Adrenal gland (tissue), 12 donors: ENCODE results near the gene ST3GAL4. TPM values are rescaled to one million over a fixed set of nuclear protein-coding genes. Genes with fewer than 3 reads are reported as not detected.

Experiments used
- DNase-seq, 7 donors: peaks; one replicate each; pipeline ENCODE4 v3.0.0-alpha.2; 2019 to 2020
- H3K27ac ChIP-seq, 5 donors: fragments of 200-600 bp; sonication (generic) in 4 of 5; 1 replicate in 3 of 5; 2 replicates in 2 of 5; pipeline versions ENCODE4 v1.5.1 to v1.8.0; 2016 to 2020; ENCODE audit warnings: mild to moderate bottlenecking in 1 of 5
- H3K27me3 ChIP-seq: fragments of 200-600 bp; 2 replicates; pipeline ENCODE4 v1.8.0; 2021
- H3K36me3 ChIP-seq, 2 donors: fragments of 200-600 bp; replicated peaks in 1 of 2; 1 replicate in 1 of 2; 2 replicates in 1 of 2; pipeline versions ENCODE4 v1.5.1 to v1.8.0; 2018 to 2022
- H3K4me1 ChIP-seq, 2 donors: fragments of 200-600 bp; replicated peaks in 1 of 2; 1 replicate in 1 of 2; 2 replicates in 1 of 2; pipeline versions ENCODE4 v1.5.1 to v1.8.0; 2018 to 2021
- H3K4me3 ChIP-seq, 4 donors: fragments of 200-600 bp; sonication (generic) in 3 of 4; one replicate each; pipeline ENCODE4 v1.5.1; 2016 to 2018
- H3K9me3 ChIP-seq, 3 donors: fragments of 200-600 bp; sonication (generic) in 1 of 3; replicated peaks in 1 of 3; 1 replicate in 2 of 3; 2 replicates in 1 of 3; pipeline versions ENCODE4 v1.5.1 to v1.8.0; 2016 to 2021
- POLR2A ChIP-seq, 2 donors: fragments of 450-650 bp; IDR thresholded peaks; one replicate each; pipeline ENCODE4 v1.6.1; 2017; ENCODE audit warnings: antibody characterized with exemption in 2 of 2, mild to moderate bottlenecking in 2 of 2, moderate library complexity in 1 of 2
- WGBS, 4 donors: extraction: QIAGEN DNeasy Blood & Tissue Kit in 2 of 4; methylation state at CpG; one replicate each; pipeline versions ENCODE4 v1.1.5 to v1.1.7; 2013 to 2017; 5-methylcytosine and 5-hydroxymethylcytosine counted together
- intact Hi-C, 2 donors: fragments of 100-400 bp; cut with DNase I; formaldehyde crosslinking; loops; one replicate each; pipeline versions ENCODE4 v1.14.1 to v1.15.0; 2022 to 2023
- polyA plus RNA-seq, 3 donors: library from polyadenylated mRNA; stranded (reverse); fragments of 200-250 nt in 2 of 3; fragments of 350-450 nt in 1 of 3; fragmentation: Illumina TruSeq in 1 of 3; extraction: RNeasy Lipid Tissue Mini Kit (QIAGEN cat#74804) in 1 of 3; gene quantifications; one replicate each; pipeline ENCODE4 v1.2.3, GENCODE V29; 2013 to 2014
- total RNA-seq, 9 donors: library from RNA; depleted of rRNA in 4 of 9; stranded (reverse); fragments of >200 nt in 4 of 9; fragments of 120-200 nt in 1 of 9; fragmentation: NEBNext Ultra II Directional in 1 of 9; extraction: Animal tissue kit (Norgen Biotek cat#: 25700) in 1 of 9; gene quantifications; one replicate each; pipeline versions ENCODE4 v1.1.0 to v1.2.4, GENCODE V29; 2013 to 2023
- TF ChIP-seq, protein P1 (sequence below), 6 experiments: fragments of 450-650 bp in 4 of 6; fragments of 200-600 bp in 2 of 6; sonication (generic) in 1 of 6; IDR thresholded peaks; 1 replicate in 5 of 6; 2 replicates in 1 of 6; pipeline versions ENCODE4 v1.5.1 to v1.8.0; 2016 to 2021; ENCODE audit warnings: antibody characterized with exemption in 6 of 6, mild to moderate bottlenecking in 2 of 6, moderate library complexity in 1 of 6
- donor health status: healthy with polysubstance abuse.
- donor health status: Bipolar disorder and iron deficiency.
- donor health status: DM: yes; HTN: yes; CAD: no.
- donor health status: DM: no; HTN: no; CAD: no.
- donor health status: DM: no; HTN: no; CAD: no.
- donor health status: DM: yes; HTN: yes; CAD: no.

Gene ST3GAL4
- total and polyA plus RNA-seq, 12 donors = 119 to 359 (median 163) TPM

DNA sequence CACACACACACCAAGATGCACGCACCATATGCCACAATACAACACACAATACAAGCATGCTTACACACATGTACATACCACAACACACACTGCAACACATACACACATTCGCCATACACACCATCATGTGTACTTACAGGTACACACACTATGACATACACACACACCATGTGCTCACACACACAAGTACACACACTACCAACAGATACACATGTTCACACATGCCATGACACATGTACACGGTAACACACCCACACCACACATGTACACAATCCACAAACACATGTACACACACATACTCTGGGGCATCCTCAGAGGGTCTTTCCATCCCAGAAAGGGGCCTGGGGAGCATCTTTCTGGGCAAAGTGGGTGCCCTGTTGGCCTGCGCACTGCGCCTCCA is 82.2 kb downstream of the ST3GAL4 start:
- Histone ChIP-seq H3K27ac (no peak overlapping the region), H3K4me1 (peaks cover 1 to 15% of the 10 kb centered on the region in 2 donors), H3K27me3 (no peaks in the 10 kb centered on the region), H3K4me3 (no peak overlapping the region), H3K36me3 (no peaks in the 10 kb centered on the region), H3K9me3 (no peaks in the 10 kb centered on the region)
- no peak for DNase-seq
- intact Hi-C loops = loop anchor here (5.0 to 10.0 kb wide), 2 partner anchors 40 to 123 kb away; no protein-coding TSS in a partner anchor
- no peak for TF ChIP-seq POLR2A (IDR thresholded peaks at IDR 0.05)
- TF ChIP-seq, protein P1, sequence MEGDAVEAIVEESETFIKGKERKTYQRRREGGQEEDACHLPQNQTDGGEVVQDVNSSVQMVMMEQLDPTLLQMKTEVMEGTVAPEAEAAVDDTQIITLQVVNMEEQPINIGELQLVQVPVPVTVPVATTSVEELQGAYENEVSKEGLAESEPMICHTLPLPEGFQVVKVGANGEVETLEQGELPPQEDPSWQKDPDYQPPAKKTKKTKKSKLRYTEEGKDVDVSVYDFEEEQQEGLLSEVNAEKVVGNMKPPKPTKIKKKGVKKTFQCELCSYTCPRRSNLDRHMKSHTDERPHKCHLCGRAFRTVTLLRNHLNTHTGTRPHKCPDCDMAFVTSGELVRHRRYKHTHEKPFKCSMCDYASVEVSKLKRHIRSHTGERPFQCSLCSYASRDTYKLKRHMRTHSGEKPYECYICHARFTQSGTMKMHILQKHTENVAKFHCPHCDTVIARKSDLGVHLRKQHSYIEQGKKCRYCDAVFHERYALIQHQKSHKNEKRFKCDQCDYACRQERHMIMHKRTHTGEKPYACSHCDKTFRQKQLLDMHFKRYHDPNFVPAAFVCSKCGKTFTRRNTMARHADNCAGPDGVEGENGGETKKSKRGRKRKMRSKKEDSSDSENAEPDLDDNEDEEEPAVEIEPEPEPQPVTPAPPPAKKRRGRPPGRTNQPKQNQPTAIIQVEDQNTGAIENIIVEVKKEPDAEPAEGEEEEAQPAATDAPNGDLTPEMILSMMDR (IDR thresholded peaks at IDR 0.05) = no peak
- 86 to 97% (median 96%) methylated on average over 3 to 5 of the region's 5 CpGs for WGBS, 4 donors

DNA sequence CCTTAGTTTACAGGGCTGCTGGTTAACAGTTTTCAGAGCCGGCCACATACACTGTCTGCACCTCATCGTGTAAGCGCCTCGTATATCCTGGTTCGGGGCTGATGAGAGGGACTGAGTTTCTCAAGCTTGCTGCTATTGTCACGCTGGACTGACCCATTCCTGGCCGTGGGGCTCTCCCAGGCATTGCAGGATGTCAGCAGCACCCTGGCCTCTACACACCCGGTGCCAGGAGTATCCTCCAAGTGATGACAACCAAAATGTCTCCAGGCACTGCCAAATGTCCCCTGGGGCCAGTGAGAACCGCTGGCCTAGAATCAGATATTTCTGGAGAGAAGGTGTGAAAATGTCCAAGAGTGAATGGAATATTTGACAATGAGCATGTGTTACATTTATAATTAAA is 82.8 kb downstream of the ST3GAL4 start:
- intact Hi-C loops = loop anchor here (5.0 to 10.0 kb wide), 2 partner anchors 39 to 123 kb away; no protein-coding TSS in a partner anchor
- 70 to 84% (median 79%) methylated on average over 4 to 9 of the region's 9 CpGs for WGBS, 4 donors
- Histone ChIP-seq H3K36me3 (no peaks in the 10 kb centered on the region), H3K27ac (no peak overlapping the region), H3K4me3 (no peak overlapping the region), H3K4me1 (peaks cover 0 to 10% of the 10 kb centered on the region in 2 donors), H3K9me3 (no peaks in the 10 kb centered on the region), H3K27me3 (no peaks in the 10 kb centered on the region)
- DNase-seq = no peak
- TF ChIP-seq POLR2A (IDR thresholded peaks at IDR 0.05) = no peak
- TF ChIP-seq, protein P1 (IDR thresholded peaks at IDR 0.05) = no peak

DNA sequence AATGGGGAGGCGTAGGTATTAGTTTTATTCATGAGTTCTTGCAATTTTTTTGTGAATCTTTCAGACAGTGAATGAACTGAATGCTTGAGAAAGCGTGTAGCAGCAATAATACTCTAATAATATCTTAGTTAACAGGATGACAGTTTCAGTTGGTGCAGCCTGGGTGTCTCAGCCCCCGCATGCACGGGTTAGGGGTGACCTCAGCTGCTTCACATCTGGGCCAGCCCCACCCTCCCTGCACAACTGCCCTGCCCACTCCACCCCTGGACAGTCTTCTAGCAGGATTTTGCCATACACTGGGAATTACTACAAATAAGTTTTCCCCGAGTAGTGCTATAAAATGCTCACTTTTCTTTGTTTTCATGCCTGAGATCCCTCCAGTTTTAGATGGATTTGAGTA is 83.2 kb downstream of the ST3GAL4 start:
- DNase-seq = no peak
- Histone ChIP-seq H3K27ac (no peak overlapping the region), H3K27me3 (no peaks in the 10 kb centered on the region), H3K9me3 (no peaks in the 10 kb centered on the region), H3K36me3 (no peaks in the 10 kb centered on the region), H3K4me3 (no peak overlapping the region), H3K4me1 (peaks cover 0 to 8% of the 10 kb centered on the region in 2 donors)
- TF ChIP-seq, protein P1 (IDR thresholded peaks at IDR 0.05) = no peak
- no peak for TF ChIP-seq POLR2A (IDR thresholded peaks at IDR 0.05)
- intact Hi-C loops = loop anchor here (5.0 to 10.0 kb wide), 2 partner anchors 39 to 124 kb away; no protein-coding TSS in a partner anchor
- WGBS, 4 donors = 59 to 77% (median 63%) methylated on average over 5 of the region's 5 CpGs

DNA sequence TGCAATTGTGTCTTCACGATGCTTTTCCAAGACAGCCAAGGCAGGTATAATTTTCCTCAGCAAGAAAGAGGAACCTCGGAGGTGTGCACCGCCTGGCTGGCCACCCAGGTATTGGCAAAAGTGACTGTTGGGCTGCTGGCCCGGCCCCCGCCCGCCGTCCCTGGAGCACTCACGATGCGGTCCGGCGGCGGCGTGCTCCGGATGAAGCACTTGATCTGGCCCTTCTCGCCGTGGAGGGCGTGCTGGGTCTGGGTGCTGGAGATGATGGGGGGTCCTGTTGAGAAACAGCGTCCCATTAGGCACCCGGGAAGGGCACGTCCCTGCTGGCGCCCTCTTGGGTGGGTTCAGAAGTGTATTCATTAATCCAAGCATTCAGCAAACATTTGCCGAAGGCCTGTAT is 84.8 kb downstream of the ST3GAL4 start:
- TF ChIP-seq, protein P1 (IDR thresholded peaks at IDR 0.05) = no peak
- no peak for TF ChIP-seq POLR2A (IDR thresholded peaks at IDR 0.05)
- no peak for DNase-seq
- no peaks in the 10 kb centered on the region for H3K36me3 ChIP-seq
- WGBS, 4 donors = 73 to 78% (median 77%) methylated on average over 14 to 22 of the region's 22 CpGs
- intact Hi-C loops = loop anchor here in 1 of 2 donors (2.0 to 5.0 kb wide), 3 partner anchors 41 to 907 kb away; no protein-coding TSS in a partner anchor
- no peak overlapping the region for H3K27ac ChIP-seq
- no peaks in the 10 kb centered on the region for H3K9me3 ChIP-seq
- peaks cover 0 to 8% of the 10 kb centered on the region in 2 donors for H3K4me1 ChIP-seq
- H3K4me3 ChIP-seq = no peak overlapping the region
- H3K27me3 ChIP-seq = no peaks in the 10 kb centered on the region
